Stomach (tissue), 4 donors: Measurements from ENCODE around the gene CDCA5.

Experiments used
- CTCF ChIP-seq, 7 experiments: fragments of 450-650 bp in 4 of 7; fragments of 200-600 bp in 3 of 7; sonication (generic) in 3 of 7; IDR thresholded peaks; one replicate each; pipeline ENCODE4 v1.5.1; 2016 to 2019; ENCODE audit warnings: antibody characterized with exemption in 7 of 7, control low read depth in 2 of 7, mild to moderate bottlenecking in 1 of 7
- POLR2A ChIP-seq, 4 donors: fragments of 450-650 bp; IDR thresholded peaks; one replicate each; pipeline ENCODE4 v1.6.1; 2016; ENCODE audit warnings: antibody characterized with exemption in 4 of 4, control low read depth in 2 of 4, mild to moderate bottlenecking in 1 of 4, moderate library complexity in 1 of 4
- POLR2AphosphoS5 ChIP-seq, 3 donors: sonication (generic); formaldehyde crosslinking; IDR thresholded peaks; one replicate each; pipeline ENCODE4 v1.6.1; 2016; ENCODE audit warnings: antibody characterized with exemption in 3 of 3

GRCh38 chr11:65130631-65131416, 47.0 kb upstream of the CDCA5 start:
- TF ChIP-seq POLR2A (IDR thresholded peaks at IDR 0.05) (no peak), CTCF (IDR thresholded peaks at IDR 0.05) (no peak), POLR2AphosphoS5 (IDR thresholded peaks at IDR 0.05) (no peak)
